HCT116 (cell line): ENCODE results near the gene MND1. TPM values are rescaled to one million over a fixed set of nuclear protein-coding genes. Genes with fewer than 3 reads are reported as not detected.

Experiments
- ATAC-seq: fragments of 200-7000 bp; cut with Tn5 transposase; 2 replicates; pipeline ENCODE4 v1.9.1; 2020; ENCODE audit warnings: mild to moderate bottlenecking, moderate library complexity
- BruUV-seq: library from RNA; stranded (reverse); fragments of 400-500 nt; replicated peaks from 2 replicates; lab custom pipeline; 2021; lab: Mats Ljungman, UMichigan
- CTCF ChIA-PET: fragments of 300-600 bp; sonication (Branson Sonifier 250); formaldehyde crosslinking; loops from one replicate; lab custom pipeline; 2021; ENCODE audit warnings: antibody characterized with exemption; lab: Charles Lee
- POLR2A ChIA-PET: fragments of 300-600, 350-600 bp; sonication (Branson Sonifier 250); formaldehyde crosslinking; loops from one replicate; lab custom pipeline; 2021; ENCODE audit warnings: antibody characterized with exemption; lab: Charles Lee
- RAD21 ChIA-PET, 2 experiments: fragments of 300-600 bp; sonication (Branson Sonifier 250); formaldehyde crosslinking; loops; one replicate each; lab custom pipeline; 2023; ENCODE audit warnings: low total read pairs in 2 of 2; ENCODE audit not compliant: uncharacterized antibody in 2 of 2, unreplicated experiment in 2 of 2, low non-redundant PET in 1 of 2; lab: Charles Lee
- DNase-seq: peaks from one replicate; pipeline ENCODE4 v3.0.0-alpha.2; 2010; ENCODE audit warnings: low read depth, low spot score
- H2AFZ ChIP-seq: fragments of 200-600 bp; shearing (Covaris generic), sonication (generic); 2 replicates; pipeline ENCODE4 v1.6.1; 2017; ENCODE audit warnings: low read depth, mixed run types, mixed read lengths, antibody characterized with exemption, low read length; ENCODE audit not compliant: poor library complexity, severe bottlenecking
- H3K27ac ChIP-seq: 2 replicates; pipeline ENCODE4 v1.5.1; 2012; ENCODE audit warnings: low read depth, low read length
- H3K27me3 ChIP-seq: fragments of 200-600 bp; sonication (generic); 2 replicates; pipeline ENCODE4 v1.6.1; 2016; ENCODE audit warnings: mixed run types, low read length, mixed read lengths; ENCODE audit not compliant: insufficient read depth
- H3K36me3 ChIP-seq, 2 experiments: fragments of 200-500 bp in 1 of 2; fragments of 200-600 bp in 1 of 2; sonication (Bioruptor generic) in 1 of 2; sonication (generic) in 1 of 2; 2 replicates each; pipeline versions ENCODE4 v1.5.1 to v1.6.1; 2014 to 2016; ENCODE audit warnings: low read length in 2 of 2, inconsistent platforms in 1 of 2, mixed read lengths in 1 of 2, mixed run types in 1 of 2; ENCODE audit not compliant: insufficient read depth in 2 of 2, control insufficient read depth in 1 of 2
- H3K4me1 ChIP-seq, 2 experiments: fragments of 200-600 bp in 1 of 2; sonication (generic) in 1 of 2; 2 replicates each; pipeline versions ENCODE4 v1.5.1 to v1.6.1; 2012 to 2017; ENCODE audit warnings: low read length in 2 of 2, inconsistent platforms in 1 of 2, mild to moderate bottlenecking in 1 of 2, mixed read lengths in 1 of 2, mixed run types in 1 of 2, moderate library complexity in 1 of 2; ENCODE audit not compliant: insufficient read depth in 2 of 2, control insufficient read depth in 1 of 2
- H3K4me2 ChIP-seq: fragments of 200-600 bp; sonication (generic); 2 replicates; pipeline ENCODE4 v1.6.1; 2017; ENCODE audit warnings: mixed run types, low read length, mixed read lengths
- H3K4me3 ChIP-seq, 2 experiments: fragments of 200-600 bp in 1 of 2; sonication (generic) in 1 of 2; replicated peaks in 1 of 2; 2 replicates each; pipeline ENCODE4 v1.5.1; 2011 to 2016; ENCODE audit warnings: low read length in 2 of 2, control low read depth in 1 of 2, low read depth in 1 of 2, mild to moderate bottlenecking in 1 of 2, mixed read lengths in 1 of 2, mixed run types in 1 of 2
- H3K79me2 ChIP-seq: fragments of 200-600 bp; sonication (generic); 2 replicates; pipeline ENCODE4 v1.6.1; 2017; ENCODE audit warnings: mild to moderate bottlenecking, mixed run types, low read length, moderate library complexity, mixed read lengths; ENCODE audit not compliant: insufficient read depth
- H3K9ac ChIP-seq: fragments of 200-600 bp; sonication (generic); 2 replicates; pipeline ENCODE4 v1.6.1; 2016; ENCODE audit warnings: low read length, mixed read lengths
- H3K9me2 ChIP-seq: fragments of 200-600 bp; sonication (generic), shearing (Covaris generic); 2 replicates; pipeline ENCODE4 v1.6.1; 2017; ENCODE audit warnings: mixed run types, mild to moderate bottlenecking, moderate library complexity; ENCODE audit not compliant: insufficient read depth
- H3K9me3 ChIP-seq, 2 experiments: fragments of 200-500 bp in 1 of 2; fragments of 200-600 bp in 1 of 2; sonication (Bioruptor generic) in 1 of 2; sonication (generic) in 1 of 2; 2 replicates each; pipeline ENCODE4 v1.6.1; 2014 to 2017; ENCODE audit warnings: low read length in 2 of 2, mixed read lengths in 2 of 2, inconsistent platforms in 1 of 2, low read depth in 1 of 2, mild to moderate bottlenecking in 1 of 2, mixed run types in 1 of 2, moderate library complexity in 1 of 2; ENCODE audit not compliant: control insufficient read depth in 1 of 2, insufficient read depth in 1 of 2
- H4K20me1 ChIP-seq: fragments of 200-600 bp; sonication (generic), shearing (Covaris generic); 2 replicates; pipeline ENCODE4 v1.6.1; 2017; ENCODE audit warnings: mixed run types, mild to moderate bottlenecking, moderate library complexity; ENCODE audit not compliant: insufficient read depth
- CBX3 ChIP-seq: IDR thresholded peaks from 2 replicates; pipeline ENCODE4 v1.6.1; 2012; ENCODE audit warnings: low read depth
- FOSL1 ChIP-seq: IDR thresholded peaks from 2 replicates; pipeline ENCODE4 v1.6.1; 2012; ENCODE audit warnings: low read depth
- POLR2AphosphoS5 ChIP-seq: IDR thresholded peaks from 2 replicates; pipeline ENCODE4 v1.6.1; 2011; ENCODE audit warnings: mild to moderate bottlenecking, low read depth, low read length, moderate library complexity
- SIN3A ChIP-seq: IDR thresholded peaks from 2 replicates; pipeline ENCODE4 v1.6.1; 2012; ENCODE audit warnings: low read depth
- SP1 ChIP-seq: IDR thresholded peaks from 2 replicates; pipeline ENCODE4 v1.6.1; 2012; ENCODE audit warnings: low read depth
- TCF7L2 ChIP-seq: IDR thresholded peaks from 2 replicates; pipeline ENCODE4 v1.7.0; 2011; ENCODE audit warnings: borderline replicate concordance, inconsistent platforms; ENCODE audit not compliant: insufficient read depth, insufficient read length; ENCODE audit errors: extremely low read depth
- YY1 ChIP-seq: IDR thresholded peaks from 2 replicates; pipeline ENCODE4 v1.6.1; 2011; ENCODE audit warnings: low read length, low read depth, moderate library complexity, mild to moderate bottlenecking; ENCODE audit not compliant: insufficient replicate concordance; ENCODE audit errors: extremely low read depth
- ZBTB33 ChIP-seq: IDR thresholded peaks from 2 replicates; pipeline ENCODE4 v1.6.1; 2011; ENCODE audit warnings: mild to moderate bottlenecking, low read length, moderate library complexity; ENCODE audit not compliant: insufficient replicate concordance; ENCODE audit errors: extremely low read depth
- ZFX ChIP-seq: fragments of 450-650 bp; IDR thresholded peaks from 2 replicates; pipeline ENCODE4 v1.6.1; 2017
- intact Hi-C: fragments of 100-400 bp; cut with micrococcal nuclease; formaldehyde crosslinking; loops from 2 replicates; pipeline ENCODE4 v1.10.0; 2022
- total RNA-seq: library from RNA; stranded (reverse); gene quantifications from one replicate; pipeline ENCODE4 v1.2.1, GENCODE V29; 2021; ENCODE audit not compliant: unreplicated experiment

MND1 gene
- total RNA-seq, 1 experiment from 2014 or later, result 29.9 TPM

- ChIA-PET POLR2A (no interaction called here), RAD21 (no interaction called here), CTCF (no interaction called here)
- H2AFZ ChIP-seq, result no peak overlapping the region
- no peak overlapping the region for H3K27ac ChIP-seq
- intact Hi-C loops, result no loop called here
- ATAC-seq, result no peak
- no peaks in the 10 kb centered on the region for H3K9me2 ChIP-seq
- no peaks in the 10 kb centered on the region for H3K27me3 ChIP-seq
- H3K36me3 ChIP-seq, result no peaks in the 10 kb centered on the region
- DNase-seq, result no peak
- no peak overlapping the region for H3K9ac ChIP-seq
- no peaks in the 10 kb centered on the region for H3K79me2 ChIP-seq
- TF ChIP-seq ZBTB33 (no peak), YY1 (no peak), ZFX (no peak), TCF7L2 (no peak), SP1 (no peak), SIN3A (no peak), FOSL1 (no peak), CBX3 (no peak), POLR2AphosphoS5 (no peak)
- no TSS peak for BruUV-seq
- H3K4me2 ChIP-seq, result no peak overlapping the region
- H3K4me3 ChIP-seq, result no peak overlapping the region
- no peaks in the 10 kb centered on the region for H4K20me1 ChIP-seq
- no peaks in the 10 kb centered on the region for H3K9me3 ChIP-seq
- H3K4me1 ChIP-seq, result peaks cover 7 to 12% of the 10 kb centered on the region in 2 experiments; a peak in 3 of 4 replicates
Observed at GRCh38 chr4:153324046-153324445, 20.4 kb upstream of the MND1 start.
